Ureter (tissue), 1 donor: ENCODE results near the gene CRNKL1. TPM values are rescaled to one million over a fixed set of nuclear protein-coding genes. Genes with fewer than 3 reads are reported as not detected.
A peak's percentile ranks its signal among the peaks of the same experiment; 100 is the strongest.

ENCODE experiments used
- DNase-seq: peaks from one replicate; pipeline ENCODE4 v3.0.0-alpha.2; 2020; ENCODE audit warnings: low spot score
- total RNA-seq: library from RNA; stranded (reverse); gene quantifications from one replicate; pipeline ENCODE4 v1.2.4, GENCODE V29; 2023
- donor health status: DM: yes; HTN: yes; CAD: no.

Gene CRNKL1
- 18.7 TPM for total RNA-seq

DNA sequence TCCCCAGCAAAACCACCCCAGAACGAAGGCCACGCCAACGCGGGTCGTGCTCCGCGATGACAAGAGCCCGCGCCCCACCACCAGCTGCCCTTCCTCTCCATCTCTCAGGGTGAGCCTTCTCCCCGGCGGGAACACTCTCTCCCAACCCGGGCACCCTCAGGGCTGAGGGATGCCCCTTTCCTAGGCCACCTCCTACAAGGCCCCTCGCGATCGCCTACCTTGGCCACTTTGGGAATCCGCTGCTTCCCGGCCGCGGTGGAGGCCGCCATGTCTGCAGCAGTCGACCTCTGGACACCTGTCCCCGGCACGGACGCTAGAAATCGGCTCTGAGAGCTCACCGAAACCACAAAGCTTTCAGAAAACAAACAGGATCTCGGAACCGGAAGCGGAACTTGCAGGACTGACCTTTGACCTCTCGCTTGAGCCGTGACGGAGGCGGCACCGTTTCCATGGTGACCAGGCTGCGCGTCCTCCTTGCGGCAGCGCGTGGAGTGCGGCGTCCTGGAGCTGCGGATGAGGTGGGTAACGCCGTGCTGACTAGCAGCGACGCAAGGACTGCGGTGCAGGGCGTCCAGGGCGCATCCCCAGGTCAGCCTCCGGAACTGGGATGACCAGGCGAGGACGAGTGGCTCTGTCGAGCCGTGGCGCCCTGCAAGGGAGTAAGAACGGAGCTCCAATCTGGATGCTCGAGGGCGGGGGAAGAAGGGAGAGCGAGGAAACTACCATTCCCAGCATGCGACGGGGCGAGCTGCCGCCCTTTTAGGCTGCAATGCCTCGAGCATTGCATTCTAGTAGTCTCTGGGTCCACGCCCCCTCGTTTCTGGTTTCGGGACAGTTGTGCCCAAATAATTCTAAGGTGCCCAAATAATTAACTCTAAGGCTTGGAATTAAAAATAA, at the start of gene CRNKL1, which contains the start of gene CFAP61:
Gene CRNKL1, minus strand, starts transcription at position 393 of the 897 bp plus-strand sequence. Its CDS starts 124 bp downstream, at position 269.
Gene CFAP61, plus strand, starts transcription at position 459 of the 897 bp plus-strand sequence. CDS start 4,122 bp downstream, outside the sequence.
- DNase-seq: peak; percentile 98

DNA sequence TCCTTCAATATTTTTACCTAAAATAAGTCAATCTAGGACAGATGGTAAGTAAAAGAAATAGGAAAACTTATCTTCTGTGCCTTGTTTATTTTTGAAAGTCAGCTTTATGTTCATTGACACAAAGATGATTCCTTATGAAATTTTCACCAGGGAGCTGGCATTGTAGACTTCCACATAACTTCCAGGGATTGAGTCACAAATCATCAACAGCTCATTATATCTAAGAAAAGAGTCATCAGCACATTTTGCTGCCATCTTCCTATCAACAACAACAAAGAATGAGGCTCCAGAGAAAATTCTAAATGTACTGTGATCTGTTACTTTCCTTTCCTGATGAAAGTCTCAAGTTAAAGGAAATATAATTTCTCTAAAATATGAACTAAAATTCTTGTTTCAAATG, 48.6 kb upstream of the CRNKL1 start:
- no peak for DNase-seq

DNA sequence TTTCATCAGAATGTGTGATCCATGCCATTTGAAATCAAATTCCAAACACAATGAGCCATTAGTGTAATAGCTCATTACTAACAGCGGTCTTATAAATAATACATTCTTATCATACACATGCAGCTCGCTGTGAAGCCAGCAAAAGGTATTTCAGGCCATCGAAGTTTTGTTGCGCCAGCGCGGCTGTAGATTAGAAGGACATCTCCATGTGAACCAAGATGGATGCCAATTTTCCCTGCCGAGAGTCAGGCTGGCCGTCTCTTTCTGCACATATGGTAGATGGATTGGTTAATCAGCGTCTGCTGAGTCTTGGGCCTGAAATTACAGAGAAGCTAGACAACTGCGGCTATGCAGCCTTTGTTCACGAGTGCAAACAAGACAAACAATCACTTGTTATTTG, 44.2 kb upstream of the CRNKL1 start:
- no peak for DNase-seq

DNA sequence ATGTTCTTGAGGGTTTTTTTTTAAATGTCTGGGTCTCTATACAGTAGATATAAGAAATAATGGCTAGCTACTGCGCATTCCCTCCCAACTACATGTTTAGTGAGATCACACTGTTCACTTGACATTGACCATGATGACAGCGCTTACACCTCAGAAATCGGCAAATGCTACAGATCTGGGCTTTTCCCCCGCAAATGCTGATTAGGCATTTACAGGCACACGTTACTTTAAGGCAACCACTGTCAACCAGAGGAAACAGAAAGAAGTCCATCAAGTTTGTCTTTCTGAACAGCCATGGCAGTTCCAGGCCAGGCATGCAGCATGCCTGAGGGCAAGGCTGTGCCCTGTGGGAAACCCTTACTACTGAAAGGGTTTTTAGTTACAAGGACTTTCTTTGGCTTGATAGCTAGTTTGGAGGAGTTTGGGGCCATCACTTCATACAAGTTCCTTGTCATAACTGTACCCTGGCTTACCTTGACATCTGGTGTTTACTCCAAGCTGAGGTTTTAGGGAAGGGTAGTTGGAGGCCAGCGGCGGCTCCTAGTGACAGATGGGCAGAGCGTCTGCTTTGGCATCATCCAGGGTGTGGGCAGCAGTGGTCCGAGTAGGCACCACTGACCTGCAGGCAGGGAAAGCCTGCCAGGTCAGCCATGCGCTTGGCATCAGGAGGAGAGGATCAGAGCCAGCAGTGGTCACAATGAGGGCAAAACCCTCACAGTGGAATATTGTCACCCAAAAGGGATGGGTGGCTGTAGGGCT, 43.0 kb upstream of the CRNKL1 start:
- DNase-seq: no peak

DNA sequence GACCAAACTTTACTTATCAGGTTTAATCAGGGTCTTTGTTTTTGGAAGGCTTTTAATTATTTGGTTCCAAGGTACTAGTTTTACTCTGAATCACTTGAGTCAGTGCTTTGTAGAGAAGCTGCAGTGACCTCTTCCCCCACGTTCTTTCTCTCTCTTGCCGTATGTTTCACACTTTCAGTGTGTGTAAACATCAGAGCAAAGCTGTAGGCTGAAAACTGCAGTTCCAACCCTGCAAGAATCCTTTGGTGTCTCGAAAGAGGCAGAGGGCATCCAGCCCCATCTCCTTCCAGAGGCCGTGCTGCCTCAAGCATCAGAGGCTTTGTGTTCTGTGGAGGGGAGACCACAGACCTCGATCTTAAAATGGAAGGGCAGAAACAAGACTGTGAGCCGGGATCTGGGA, 42.1 kb upstream of the CRNKL1 start:
- no peak for DNase-seq

DNA sequence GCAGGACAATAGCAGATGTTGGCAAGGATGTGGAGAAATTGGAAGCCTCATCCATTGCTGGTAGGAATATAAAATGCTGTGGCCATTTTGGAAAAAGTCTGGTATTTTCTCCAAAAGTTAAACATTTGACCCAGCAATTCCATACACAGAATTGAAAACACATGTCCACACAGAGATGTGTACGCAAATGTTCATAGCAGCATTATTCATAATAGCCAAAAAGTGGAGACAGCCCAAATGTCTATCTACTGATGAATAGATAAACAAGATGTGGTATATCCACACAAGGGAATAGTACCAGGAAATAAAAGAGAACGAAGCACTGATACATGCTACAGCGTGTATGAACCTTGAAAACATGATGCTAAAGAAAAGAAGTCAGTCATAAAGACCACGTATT, 40.6 kb upstream of the CRNKL1 start:
- DNase-seq: no peak

DNA sequence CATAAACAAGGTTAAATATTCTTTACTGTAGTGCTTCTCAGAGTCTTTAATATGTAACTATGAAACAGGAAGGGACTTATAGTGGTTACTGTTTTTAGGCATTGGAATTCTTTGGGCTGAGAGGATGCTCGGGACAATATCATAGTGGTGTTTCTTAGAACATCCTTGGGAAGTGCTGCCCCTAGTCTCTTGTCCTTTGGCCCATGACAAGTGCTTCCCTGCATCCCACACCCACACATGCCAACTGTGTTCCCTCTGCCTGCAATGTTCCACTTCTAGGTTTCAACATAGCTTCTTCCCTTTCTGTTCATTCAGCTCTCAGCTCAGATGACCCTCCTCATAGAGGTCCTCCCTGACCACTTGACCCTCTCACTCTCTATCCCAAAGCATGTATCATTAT, 37.7 kb upstream of the CRNKL1 start:
- DNase-seq: no peak

DNA sequence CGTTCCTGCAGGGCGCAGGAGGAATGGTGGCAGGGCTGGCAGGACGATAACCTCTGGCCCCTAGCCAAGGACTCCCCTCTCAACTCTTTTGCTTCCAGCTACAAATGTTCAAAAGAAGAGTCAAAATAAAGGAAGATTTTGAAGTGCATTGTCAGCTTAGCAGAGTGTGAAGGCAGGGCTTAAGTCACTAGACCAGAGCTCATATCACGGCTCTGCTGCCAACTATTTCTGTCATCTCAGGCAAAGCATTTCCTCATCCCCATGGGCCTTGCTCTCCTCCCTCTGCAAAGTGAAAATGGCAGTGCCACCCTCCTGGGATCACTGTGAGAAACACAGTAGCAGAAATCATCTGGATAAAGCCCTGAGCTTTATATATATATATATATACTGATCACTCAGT, 36.8 kb upstream of the CRNKL1 start:
- DNase-seq: no peak

DNA sequence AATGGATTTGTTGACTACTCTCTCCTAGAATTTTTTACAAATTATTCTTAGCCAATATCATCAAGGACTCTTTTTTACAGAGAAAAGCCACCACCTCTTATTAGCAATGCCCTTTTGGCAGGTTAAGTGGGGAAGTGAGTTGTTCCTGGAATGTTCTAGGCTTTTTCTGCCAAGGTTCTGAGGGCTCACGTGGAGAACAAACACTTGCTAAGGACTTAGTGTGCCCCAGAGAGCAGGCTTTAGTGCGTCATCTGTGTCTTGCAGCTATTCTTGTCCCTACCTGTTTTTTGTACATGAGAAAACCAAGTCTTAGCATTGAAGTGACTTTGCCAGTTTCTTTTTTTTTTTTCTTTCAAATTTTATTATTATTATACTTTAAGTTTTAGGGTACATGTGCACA, 33.5 kb upstream of the CRNKL1 start:
- DNase-seq: no peak

DNA sequence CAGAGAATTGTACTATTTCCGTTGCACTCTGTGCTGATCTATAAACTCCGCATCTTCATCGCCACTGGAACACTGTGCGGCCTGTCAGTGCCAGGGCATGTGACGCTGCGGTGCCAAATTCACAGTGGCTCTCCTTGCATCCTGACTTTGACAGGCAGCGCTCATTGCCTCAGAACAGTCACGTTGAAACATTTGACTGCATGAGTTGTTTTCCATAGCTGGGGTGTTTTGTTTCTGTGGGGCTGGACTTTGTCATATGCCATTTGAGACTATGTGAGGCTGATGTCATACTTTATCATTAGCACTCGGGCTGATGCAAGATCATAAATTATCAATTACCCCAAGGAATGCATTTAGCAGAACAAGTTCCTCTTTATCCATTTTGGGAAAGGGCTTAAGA, 32.8 kb upstream of the CRNKL1 start:
- no peak for DNase-seq

DNA sequence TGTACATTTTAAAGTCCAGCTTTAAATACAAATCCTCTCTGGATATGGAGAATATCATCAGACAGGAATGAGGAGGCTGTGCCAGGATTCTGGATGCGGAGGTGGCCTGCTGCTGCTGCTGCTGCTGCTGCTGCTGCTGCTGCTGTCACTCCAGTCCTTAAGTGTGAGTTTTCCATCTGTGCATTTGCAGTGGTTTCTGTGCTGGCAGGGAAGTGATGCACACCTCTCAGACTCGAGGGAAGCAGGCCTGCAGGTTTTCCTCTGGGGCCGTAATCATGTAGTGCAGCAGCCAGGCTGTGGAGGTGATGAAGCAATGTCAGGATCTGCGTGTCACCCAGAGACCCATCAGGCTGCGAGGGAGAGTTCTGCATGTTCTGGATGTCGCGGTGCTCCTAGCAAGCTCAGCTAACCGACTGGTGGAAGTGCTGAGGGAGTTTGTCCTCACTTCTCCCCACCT, 32.1 kb upstream of the CRNKL1 start:
- no peak for DNase-seq

DNA sequence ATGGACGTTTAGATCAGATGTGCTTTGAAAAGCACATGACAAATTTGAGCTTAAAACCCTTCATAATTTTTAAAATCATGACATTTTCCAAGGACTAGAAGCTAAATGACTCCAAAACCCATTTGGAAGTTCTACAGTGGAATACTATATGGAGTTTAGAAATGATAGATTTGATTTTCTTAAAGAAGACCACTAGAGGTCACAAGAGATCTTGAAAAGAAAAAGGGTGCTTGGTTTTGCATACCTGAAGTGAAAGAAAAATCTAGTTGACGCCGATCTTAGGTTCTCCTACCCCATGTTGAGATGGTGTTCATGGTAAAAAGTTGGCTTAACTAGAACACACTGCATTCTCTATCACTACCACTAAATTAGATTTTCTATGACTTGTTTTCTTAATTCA, 31.5 kb upstream of the CRNKL1 start:
- DNase-seq: no peak

DNA sequence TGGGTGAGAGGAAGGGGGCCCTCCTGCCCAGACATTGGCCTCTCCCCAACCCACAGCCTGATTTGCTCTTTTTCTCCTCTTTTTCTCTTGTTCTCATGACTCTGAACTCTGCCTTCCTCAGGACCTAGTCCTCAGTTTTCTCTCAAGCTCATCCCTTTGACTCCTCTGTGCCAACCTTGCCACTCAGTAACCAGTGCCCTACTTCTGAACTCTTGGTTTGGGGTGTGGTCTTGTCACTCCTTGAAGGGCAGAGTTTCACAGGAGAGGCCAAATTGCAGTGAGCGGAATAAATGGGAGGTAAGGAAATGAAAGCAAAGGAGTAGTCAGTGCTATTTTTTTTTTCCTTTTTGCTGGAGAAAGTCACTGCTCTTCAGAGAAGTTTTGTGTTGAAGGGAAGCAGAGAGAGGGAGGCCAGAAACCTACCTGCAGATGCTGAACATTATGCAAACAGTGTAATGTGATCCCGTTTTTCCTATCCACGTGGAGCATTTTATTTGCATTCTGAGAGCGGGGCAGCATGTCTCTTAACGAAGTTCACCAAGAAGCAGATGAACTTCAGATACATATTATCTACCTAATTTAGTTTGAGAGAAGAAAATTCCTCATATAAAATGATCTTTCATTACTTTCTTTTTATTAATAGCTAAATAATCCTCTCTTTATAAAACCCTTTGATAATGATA, 27.0 kb upstream of the CRNKL1 start:
- no peak for DNase-seq

DNA sequence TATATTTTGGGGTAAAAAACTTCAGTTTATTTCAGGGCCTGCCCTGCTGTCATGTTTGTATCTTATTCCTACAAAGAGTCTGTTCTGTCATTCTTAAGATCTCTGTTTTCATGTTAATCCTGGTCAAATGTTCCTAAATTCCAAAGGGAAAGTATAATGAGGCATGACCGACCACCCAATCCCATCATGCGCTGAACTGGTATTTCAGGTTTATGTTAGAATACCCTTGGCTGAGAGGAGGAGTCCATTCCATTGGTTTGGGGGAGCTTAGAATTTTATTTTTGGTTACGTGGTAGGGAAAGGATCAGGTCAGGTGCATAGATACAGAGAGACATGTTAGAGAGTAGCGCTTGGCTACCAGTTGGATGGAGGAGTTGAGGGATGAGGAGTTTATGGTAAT, 25.8 kb upstream of the CRNKL1 start:
- DNase-seq: no peak

DNA sequence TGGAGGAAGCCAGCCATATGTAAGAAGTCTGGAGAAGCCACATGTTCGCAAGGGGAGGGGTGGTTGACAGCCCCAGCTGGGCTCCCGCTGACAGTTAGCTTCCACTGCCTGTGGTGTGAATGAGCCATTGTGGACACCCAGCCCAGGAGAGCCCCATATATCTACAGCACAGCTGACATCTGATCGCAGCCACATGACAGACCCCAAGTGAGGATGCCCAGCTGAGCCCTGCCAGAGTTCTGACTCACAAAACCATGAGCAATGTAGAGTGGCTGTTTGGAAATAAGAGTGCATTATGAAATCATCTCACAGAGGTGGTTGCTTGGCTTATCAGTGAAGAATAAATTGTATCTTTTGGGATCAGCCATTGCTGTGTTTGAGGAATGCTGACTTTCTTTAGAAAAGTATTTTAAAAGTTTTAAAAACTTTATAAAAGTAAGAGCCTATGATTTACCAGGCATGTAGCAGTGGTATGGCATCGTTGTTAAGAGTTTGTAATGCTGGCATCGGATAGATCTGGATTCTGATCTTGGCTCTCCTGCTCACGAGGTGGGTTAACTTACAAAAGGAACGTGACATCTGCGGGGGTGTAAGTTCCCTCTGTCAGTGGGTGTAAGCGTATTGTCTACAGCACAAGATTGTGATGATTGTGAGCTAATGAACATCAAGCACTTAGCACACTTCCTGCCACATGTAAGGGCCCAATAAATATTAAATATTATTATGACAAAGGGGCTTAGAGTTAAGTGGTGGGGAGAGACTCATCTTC, 24.2 kb upstream of the CRNKL1 start:
- no peak for DNase-seq

DNA sequence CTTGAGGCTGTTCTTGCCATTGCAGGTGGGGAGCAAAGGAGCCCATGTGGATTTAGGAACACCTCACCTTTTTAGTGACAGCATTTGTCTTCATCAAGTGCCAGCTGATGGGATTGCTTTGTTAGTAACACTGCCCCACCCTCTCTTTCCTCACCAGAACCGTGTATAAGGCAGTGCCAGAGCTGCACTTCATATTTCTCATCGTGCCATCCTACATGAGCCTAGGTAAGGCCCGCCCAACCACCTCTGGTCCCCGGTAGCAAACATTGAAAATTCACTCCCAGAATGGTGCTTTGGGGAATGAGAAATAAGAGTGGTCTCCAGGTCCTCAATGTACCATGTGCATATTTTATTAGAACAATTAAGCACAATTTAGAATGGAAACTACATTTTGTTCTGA, 22.8 kb upstream of the CRNKL1 start:
- no peak for DNase-seq

DNA sequence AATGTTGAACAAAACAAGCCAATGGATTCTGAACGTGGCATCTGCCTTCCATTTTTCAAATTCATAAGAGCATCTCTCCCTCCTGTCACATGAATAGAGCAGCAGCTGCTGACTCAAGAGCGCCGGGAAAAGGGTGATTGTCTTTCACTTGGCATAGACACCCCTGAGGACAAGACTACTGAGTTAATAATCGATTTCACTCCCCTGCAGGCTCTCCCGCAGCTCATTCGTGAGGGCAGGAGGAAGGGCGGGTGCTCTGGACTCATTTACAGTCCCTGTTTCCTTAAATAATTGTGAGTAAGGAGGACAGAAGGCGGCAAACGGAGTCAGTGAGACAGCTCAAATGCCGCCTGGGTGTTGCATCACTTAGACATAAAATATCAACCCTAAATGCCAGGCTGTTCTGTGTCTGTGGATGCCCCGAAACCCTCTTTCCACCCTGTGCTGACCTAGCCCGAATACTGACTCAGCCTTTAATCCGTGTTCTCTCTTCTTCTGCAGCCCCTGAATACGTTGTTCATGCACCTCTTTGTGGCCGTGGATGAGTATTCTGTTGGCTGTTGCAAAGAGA, 21.6 kb upstream of the CRNKL1 start:
- DNase-seq: no peak

DNA sequence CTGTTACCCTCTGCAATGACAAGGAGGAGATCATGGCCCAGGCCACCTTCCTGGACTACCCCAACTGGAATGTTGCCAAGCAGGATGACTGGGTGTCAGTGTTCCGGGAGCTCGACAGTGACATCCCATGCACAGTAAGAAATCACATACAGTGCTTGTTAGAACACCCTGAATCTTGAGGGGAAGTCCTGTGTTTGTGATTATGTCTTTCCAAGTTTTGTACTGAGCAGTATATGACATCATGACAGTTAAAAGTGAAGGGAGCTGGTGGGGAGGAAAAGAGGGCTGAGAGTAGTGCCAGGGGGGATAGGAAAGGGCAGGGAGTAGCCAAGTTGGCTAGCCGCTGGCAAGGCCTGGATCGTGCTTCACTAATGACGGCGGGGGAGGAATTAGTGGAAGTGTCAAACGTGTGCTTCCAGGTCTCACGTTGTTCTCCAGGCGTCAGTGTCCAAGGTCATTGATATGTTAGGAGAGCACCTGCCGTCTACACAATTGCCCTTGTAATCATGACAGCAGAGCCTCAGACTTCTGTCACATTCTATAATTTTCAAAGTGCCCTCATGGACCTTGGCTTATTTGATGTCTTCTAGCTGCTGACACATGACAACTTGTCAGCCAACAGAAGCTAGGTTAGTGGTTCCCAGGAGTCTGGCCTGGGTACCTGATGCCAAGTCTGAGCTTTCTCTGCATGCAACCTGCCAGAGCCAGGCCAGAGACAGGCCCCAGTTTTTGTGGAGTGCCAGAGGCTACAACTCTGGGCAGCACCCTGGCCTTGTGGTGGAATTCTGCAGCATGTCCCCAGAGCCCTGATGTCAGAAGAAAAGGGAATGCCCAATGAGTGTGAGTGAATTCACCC, 18.8 kb upstream of the CRNKL1 start:
- DNase-seq: no peak

DNA sequence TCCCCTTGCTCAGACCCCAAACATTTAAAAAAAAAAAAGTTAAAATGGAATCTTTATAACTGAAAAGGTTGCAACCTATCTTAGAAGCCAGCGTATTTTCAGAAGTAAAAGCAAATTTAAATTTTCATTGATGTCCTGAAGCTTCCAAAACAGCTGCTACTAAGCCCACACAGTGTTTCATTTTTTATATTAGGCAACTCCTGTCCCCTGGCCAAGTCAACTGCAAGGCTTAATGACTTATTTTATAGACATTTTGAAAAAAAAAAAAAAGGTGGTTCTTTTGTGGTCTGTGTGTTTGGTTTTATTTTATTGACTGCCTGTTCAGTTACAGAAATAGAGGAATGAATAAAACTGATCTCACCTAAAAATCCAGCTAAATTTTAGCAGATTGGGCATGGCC, 13.1 kb upstream of the CRNKL1 start:
- DNase-seq: no peak
